ENCODE data around the gene KCTD19.

GRCh38 chr16:67357561-67357960, 31.0 kb upstream of the KCTD19 start:
- TF ChIP-seq CTCF (conservative IDR thresholded peaks at IDR 0.05) (no peak), ZFX (IDR thresholded peaks at IDR 0.05) (no peak)
